ENCODE results near the gene GATD1.

The GATD1 gene

GRCh38 chr11:778976-779954, 2.0 kb upstream of the GATD1 start:
- DNase-seq, result no peak

DNA sequence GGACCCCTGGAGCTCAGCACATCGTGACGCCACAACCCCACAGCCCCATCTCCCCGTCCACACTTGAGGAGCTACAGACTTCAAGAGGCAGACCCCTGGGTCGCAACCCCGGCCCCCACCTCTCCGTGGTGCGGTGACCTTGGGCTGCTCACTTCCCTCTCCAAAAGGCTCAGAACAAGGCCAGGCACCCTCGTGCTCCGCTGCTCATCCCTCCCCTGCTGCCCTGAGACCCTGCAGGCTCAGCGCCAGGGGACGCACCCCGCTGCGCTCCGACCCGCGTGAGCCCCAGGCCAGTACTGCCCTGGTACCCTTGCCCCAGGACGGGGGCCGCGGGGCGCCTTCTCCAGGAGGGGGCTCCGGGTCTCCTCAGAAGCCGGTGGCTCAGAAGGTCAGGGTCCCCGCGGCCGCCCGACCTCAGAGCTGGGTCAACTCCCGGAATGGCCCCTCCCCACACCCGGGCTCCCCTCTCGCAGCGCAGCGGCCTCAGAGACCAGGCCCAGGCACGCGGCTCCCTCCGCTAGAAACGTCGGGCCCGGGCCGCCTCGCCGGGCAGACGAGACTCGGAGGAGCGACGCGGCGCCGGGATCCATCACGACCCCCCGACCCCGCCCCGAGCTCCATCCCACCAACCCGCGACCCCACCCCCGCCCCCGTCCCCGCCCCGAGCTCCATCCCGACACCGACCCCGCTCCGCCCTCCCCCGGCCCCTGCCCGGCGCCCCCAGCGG, 563 bp downstream of the GATD1 start:
- DNase-seq, result no peak

DNA sequence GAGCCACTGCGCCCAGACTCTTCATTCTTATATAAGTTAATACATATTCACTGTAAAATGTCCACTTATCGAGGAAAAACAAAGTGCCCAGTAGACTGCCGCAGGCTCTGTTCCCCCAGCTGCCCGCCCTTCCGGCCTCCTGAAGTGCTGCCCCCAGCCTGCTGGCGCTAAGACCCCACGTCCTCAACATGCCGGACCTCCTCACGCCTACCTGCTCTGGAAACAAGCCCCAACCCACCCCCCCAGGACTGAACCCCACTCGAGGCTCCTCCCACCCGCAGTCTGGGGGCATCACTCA, 1.1 kb downstream of the GATD1 start:
- no peak for DNase-seq

DNA sequence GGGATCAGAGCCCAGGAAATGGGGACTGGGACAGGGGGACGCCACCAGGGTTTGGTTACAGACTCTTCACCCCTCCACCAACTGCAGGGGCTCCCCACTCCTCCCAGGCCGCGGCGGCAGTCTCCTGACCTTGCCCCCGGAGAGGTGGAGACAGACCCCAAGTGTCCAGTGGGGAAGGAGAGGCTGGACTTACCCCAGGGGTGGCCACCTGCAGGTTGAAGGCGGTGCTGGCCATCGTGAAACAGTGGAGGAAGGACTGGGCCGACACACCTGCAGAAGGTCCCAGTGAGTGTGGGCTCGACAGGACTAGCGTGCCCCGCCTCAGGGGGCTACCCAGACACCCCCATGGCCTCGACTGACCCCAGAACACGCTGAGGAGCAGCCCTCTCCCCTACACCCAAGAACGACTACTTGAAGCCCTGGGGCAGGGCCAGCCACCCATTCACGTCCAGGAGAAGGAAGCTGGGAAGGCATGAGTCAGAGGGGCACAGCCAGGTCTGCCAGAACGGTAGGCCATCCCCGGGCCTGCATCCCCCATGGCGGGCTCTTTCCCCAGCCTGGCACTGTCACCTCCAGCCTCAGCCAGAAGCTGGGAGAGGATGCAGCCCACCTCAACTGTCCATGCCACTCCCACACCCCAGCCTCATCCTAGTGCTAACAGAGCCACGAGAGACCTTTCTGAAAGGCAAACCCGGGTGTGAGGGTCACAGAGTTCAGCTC, 2.3 kb downstream of the GATD1 start:
- DNase-seq, result no peak

- no peak for DNase-seq
Measured at GRCh38 chr11:773830-774229, 3.5 kb downstream of the GATD1 start.

DNA sequence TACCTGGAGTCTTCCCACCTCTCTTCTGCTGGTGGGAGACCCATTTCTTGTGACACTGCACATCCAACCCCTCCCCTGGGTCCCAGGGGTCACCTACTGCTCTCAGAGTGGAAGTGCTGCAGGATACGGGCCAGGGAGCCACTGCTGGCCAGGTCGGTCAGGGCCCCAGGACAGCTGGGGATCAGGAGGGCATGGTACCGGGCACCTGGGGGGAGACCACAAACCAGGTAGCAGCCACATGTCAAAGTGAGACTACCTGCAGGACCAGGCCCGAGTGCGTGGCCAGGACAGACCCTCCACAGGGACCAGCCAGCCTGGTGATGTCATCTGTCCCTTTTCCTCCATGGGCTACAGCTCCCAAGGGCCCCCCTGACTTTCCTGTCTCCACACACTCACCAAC, 3.9 kb downstream of the GATD1 start:
- DNase-seq, result no peak

- no peak for DNase-seq
Measured at GRCh38 chr11:772429-773390, 4.6 kb downstream of the GATD1 start.

DNA sequence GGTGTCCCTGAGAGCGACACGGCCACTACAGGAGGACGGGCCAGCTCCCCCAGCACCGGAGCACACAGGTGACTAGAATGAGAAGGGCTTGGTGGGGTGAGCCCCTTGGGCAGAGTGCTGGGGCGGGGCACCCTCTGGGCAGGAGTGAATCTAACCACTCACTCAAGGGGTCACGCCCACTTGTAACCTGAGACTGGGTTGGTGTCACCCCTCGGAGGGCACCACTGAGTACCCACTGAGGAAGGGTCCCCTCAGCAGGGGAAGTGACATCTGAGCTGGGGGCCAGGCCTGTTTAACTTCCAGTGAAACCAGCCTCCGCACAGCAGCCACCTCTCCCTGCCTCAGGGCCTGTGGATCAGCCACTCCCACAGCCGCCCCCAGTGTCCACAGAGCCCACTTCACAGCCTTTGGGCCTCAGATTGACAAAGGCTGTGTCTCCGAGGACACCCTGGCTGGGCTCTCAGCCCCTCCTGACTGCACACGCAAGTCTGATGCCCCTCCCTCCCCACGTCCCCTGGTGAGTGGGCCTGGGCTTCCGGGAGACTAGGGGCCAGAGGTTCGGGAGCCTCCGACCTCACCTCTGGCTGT, 5.6 kb downstream of the GATD1 start:
- DNase-seq, result no peak

- DNase-seq, result no peak
Measured at GRCh38 chr11:770642-771616, 6.4 kb downstream of the GATD1 start.

GRCh38 chr11:769887-770641, 7.2 kb downstream of the GATD1 start:
- no peak for DNase-seq

- no peak for DNase-seq
Measured at GRCh38 chr11:767238-767637, 10.0 kb downstream of the GATD1 start.

- no peak for DNase-seq
Measured at GRCh38 chr11:766936-767210, 10.4 kb downstream of the GATD1 start.

DNA sequence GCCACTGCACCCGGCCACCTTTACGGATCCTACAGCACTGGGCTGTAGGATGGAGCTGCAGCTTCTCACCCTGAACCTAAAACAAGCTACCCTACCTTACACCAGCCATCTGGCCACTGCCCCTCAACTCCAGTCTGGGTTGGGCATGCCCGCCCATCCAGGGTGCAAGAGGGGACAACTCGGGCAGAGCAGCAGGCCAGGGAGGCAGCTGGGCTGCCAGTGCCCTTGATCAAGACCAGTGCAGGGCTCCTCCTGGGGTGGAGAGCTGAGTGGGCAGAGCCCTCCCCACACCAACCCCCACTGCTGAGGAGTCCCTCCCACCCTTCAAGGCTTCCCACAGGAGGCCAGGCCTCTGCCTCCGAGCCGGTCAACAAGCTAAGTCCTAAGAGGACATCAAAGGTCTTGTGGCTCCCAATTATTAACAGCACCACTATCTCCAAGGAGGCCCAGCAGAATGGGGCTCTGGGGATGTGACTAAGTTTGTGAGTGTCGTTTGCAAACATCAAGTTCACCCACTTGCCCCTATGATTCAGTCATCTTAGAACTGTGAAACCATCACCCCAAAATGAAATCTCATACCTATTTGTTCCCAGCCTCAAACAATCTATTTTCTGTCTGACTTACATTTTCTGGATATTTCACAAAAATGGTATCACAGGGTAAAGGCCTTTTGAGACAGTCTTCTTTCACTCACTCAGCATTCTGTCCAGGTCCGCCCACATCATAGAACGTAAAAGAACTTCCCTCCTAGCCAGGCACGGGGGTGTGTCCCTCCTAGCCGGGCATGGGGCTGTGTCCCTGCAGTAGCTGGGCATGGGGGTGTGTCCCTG, 11.0 kb downstream of the GATD1 start:
- DNase-seq, result no peak

GRCh38 chr11:765802-766091, 11.5 kb downstream of the GATD1 start:
- DNase-seq, result no peak

GRCh38 chr11:765025-765801, 12.1 kb downstream of the GATD1 start:
- DNase-seq, result no peak

- DNase-seq, result no peak
Measured at GRCh38 chr11:764322-765024, 12.8 kb downstream of the GATD1 start.

DNA sequence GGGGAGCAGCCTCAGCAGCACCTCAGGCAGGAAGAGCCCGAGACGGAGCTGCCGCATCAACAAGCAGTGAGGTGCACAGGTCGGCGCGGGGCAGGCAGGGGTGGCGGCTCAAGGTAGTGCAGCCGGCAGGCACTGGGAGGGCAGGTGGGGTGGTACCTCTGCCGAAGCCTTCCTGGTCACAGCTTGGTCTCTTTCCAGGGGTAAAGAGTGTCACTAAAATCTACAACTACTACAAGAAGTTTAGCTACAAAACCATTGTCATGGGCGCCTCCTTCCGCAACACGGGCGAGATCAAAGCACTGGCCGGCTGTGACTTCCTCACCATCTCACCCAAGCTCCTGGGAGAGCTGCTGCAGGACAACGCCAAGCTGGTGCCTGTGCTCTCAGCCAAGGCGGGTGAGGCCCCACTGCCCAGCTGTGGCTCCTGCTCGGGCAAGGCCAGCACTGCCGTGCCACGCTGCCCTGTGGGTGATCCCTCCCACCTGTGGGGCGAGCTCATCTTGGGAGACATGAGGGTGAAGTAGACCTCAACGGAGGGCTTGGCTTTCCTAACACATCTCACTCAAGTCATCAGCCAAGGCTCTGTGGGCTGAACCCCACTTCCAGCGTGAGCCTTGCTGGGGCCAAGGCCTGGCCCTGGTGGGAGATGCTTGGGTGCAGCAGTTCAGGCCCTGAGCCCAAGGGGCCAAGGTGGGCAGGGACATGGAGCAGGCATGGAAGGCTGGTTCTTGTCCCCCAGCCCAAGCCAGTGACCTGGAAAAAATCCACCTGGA, 13.6 kb downstream of the GATD1 start:
- DNase-seq, result no peak

Measured in NCI-H2227 treated with DMSO at 0.1 percent for 48 hours (cell line).